DOHH2 (cell line): ENCODE data around the gene SPCS1.

Source experiments
- H3F3A ChIP-seq: fragments of 200-600 bp; sonication (generic), shearing (Covaris generic); 2 replicates; pipeline ENCODE4 v1.6.0; 2016; ENCODE audit warnings: antibody characterized with exemption, mild to moderate bottlenecking; ENCODE audit not compliant: control insufficient read depth, insufficient read depth
- H3K27ac ChIP-seq: fragments of 200-600 bp; sonication (generic); 2 replicates; pipeline ENCODE4 v1.5.1; 2014; ENCODE audit warnings: low read depth, mild to moderate bottlenecking, low read length, moderate library complexity
- H3K27me3 ChIP-seq: fragments of 200-600 bp; sonication (generic); 2 replicates; pipeline ENCODE4 v1.6.1; 2014; ENCODE audit warnings: mild to moderate bottlenecking, low read length, mixed read lengths; ENCODE audit not compliant: control insufficient read depth
- H3K36me3 ChIP-seq: fragments of 200-600 bp; sonication (generic); 2 replicates; pipeline ENCODE4 v1.6.1; 2014; ENCODE audit warnings: mild to moderate bottlenecking, low read length, moderate library complexity, mixed read lengths; ENCODE audit not compliant: control insufficient read depth
- H3K4me1 ChIP-seq: fragments of 200-600 bp; sonication (generic); 2 replicates; pipeline ENCODE4 v1.6.1; 2014; ENCODE audit warnings: mild to moderate bottlenecking, low read length, mixed read lengths; ENCODE audit not compliant: control insufficient read depth
- H3K4me2 ChIP-seq: fragments of 200-600 bp; sonication (generic); 2 replicates; pipeline ENCODE4 v1.6.0; 2014; ENCODE audit warnings: mild to moderate bottlenecking, low read length, moderate library complexity
- H3K4me3 ChIP-seq: fragments of 200-600 bp; sonication (generic); 2 replicates; pipeline ENCODE4 v1.5.1; 2014; ENCODE audit warnings: mild to moderate bottlenecking, low read length, mixed read lengths
- H3K79me2 ChIP-seq: fragments of 200-600 bp; sonication (generic); 2 replicates; pipeline ENCODE4 v1.6.1; 2014; ENCODE audit warnings: mild to moderate bottlenecking, low read length, mixed read lengths; ENCODE audit not compliant: control insufficient read depth
- H3K9me2 ChIP-seq: fragments of 200-600 bp; sonication (generic); replicated peaks from 2 replicates; pipeline ENCODE4 v1.6.1; 2014; ENCODE audit warnings: mild to moderate bottlenecking, low read length, mixed read lengths; ENCODE audit not compliant: control insufficient read depth
- H3K9me3 ChIP-seq: fragments of 200-600 bp; sonication (generic); 2 replicates; pipeline ENCODE4 v1.6.1; 2014; ENCODE audit warnings: antibody characterized with exemption, low read length, mixed read lengths; ENCODE audit not compliant: control insufficient read depth, insufficient read depth
- H4K20me1 ChIP-seq: fragments of 200-600 bp; sonication (generic); 2 replicates; pipeline ENCODE4 v1.6.0; 2014; ENCODE audit warnings: low read depth, mild to moderate bottlenecking, antibody characterized with exemption, low read length, moderate library complexity; ENCODE audit not compliant: control insufficient read depth, insufficient read depth
- EZH2phosphoT487 ChIP-seq: fragments of 200-600 bp; sonication (generic); IDR thresholded peaks from 2 replicates; pipeline ENCODE4 v1.6.1; 2017; ENCODE audit warnings: borderline replicate concordance, mild to moderate bottlenecking, antibody characterized with exemption, low read length, moderate library complexity, mixed read lengths
- TF ChIP-seq, protein P1 (sequence below): fragments of 200-600 bp; sonication (generic); IDR thresholded peaks from one replicate; pipeline ENCODE4 v1.5.1; 2014; ENCODE audit warnings: antibody characterized with exemption, mild to moderate bottlenecking, low read depth, low read length; ENCODE audit not compliant: poor library complexity, severe bottlenecking

The SPCS1 gene

DNA sequence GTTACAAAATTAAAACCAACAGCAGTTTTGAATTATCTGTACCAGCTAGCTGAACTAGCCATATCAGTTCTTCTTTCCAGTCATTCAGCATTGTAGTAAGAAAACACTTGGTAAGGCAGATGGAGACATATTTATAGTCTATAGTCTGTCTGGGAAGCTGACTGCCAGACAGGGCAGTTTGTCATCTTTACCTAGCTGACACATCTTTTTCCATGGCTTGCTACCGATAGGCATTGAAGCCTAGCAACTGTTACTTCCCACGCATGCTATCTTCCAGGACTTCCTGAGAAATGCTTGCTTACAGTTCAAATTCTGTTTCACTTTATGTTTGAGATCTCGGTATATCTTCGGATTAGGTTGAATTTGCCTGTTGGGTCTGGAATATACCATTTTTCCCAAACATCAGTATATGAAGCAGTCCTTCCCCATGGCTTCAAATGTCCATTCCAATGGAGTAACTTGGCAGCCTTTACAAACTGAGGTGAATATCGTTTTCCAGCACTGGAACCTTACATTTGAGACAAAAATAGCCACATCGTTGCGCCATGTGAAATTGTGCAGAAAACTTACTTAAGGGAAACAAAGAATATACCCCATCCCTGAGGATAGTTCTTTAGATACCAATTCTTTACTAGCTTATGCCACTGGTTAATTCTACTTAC lies 11.2 kb upstream of the SPCS1 start:
- Histone ChIP-seq H3K4me2 (no peak overlapping the region), H3K27ac (no peak overlapping the region), H3K9me2 (no peaks in the 10 kb centered on the region), H3K27me3 (no peaks in the 10 kb centered on the region), H3K79me2 (peaks cover 16% of the 10 kb centered on the region), H3K4me1 (peaks cover 22% of the 10 kb centered on the region), H4K20me1 (peaks cover 6% of the 10 kb centered on the region; the same call in 1 of the 2 replicates), H3K36me3 (peaks cover 86% of the 10 kb centered on the region), H3K9me3 (no peaks in the 10 kb centered on the region), H3F3A (peaks cover 83% of the 10 kb centered on the region), H3K4me3 (no peak overlapping the region)
- TF ChIP-seq EZH2phosphoT487, result no peak
- TF ChIP-seq, protein P1, sequence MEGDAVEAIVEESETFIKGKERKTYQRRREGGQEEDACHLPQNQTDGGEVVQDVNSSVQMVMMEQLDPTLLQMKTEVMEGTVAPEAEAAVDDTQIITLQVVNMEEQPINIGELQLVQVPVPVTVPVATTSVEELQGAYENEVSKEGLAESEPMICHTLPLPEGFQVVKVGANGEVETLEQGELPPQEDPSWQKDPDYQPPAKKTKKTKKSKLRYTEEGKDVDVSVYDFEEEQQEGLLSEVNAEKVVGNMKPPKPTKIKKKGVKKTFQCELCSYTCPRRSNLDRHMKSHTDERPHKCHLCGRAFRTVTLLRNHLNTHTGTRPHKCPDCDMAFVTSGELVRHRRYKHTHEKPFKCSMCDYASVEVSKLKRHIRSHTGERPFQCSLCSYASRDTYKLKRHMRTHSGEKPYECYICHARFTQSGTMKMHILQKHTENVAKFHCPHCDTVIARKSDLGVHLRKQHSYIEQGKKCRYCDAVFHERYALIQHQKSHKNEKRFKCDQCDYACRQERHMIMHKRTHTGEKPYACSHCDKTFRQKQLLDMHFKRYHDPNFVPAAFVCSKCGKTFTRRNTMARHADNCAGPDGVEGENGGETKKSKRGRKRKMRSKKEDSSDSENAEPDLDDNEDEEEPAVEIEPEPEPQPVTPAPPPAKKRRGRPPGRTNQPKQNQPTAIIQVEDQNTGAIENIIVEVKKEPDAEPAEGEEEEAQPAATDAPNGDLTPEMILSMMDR, result no peak

DNA sequence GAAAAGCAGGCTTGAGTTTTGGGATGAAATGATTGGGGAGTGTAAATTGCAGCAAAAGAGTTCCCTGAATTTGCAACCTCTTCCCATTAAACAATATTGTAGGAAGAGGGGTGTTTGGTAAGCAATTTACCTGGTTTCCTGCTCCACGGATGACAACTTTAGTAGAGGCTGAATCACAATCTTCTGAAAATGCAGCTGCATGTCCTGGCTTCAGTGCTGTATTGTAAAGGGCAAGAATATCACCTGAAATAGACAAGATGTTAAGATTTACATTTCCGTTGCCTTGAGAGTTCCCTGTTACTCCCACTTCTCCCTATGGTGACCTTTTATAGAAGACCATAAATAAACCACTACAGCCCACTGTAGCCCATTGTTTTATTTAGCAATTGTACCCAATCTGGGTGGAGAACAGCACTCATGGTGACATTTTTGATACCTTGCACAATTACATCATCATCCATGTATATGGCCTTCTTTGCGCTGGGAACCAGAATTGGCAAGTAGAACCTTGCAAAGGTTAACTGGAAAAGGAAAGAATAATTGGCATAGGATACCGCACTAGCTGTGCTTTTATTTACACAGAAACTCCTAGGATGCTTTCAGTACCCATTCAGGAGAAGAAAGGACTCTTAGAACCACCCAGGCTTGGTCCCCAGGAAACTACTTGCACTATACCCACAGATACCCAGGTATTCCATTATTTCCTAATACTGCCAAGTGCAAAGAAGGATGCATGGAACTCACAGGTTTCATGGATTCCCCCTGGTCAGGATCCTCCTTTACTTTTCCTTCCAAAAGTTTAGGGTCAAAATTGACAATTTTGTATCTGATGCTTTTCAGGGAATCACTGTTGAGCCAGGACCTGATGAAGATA lies 9.9 kb upstream of the SPCS1 start:
- Histone ChIP-seq H3K4me2 (no peak overlapping the region), H3K9me2 (no peaks in the 10 kb centered on the region), H3K4me3 (no peak overlapping the region), H3F3A (peaks cover 85% of the 10 kb centered on the region), H4K20me1 (peaks cover 6% of the 10 kb centered on the region; the same call in 1 of the 2 replicates), H3K27ac (peak overlapping the region; percentile 47; the same call in 1 of the 2 replicates), H3K4me1 (peaks cover 22% of the 10 kb centered on the region), H3K9me3 (no peaks in the 10 kb centered on the region), H3K36me3 (peaks cover 78% of the 10 kb centered on the region), H3K79me2 (peaks cover 9% of the 10 kb centered on the region), H3K27me3 (no peaks in the 10 kb centered on the region)
- TF ChIP-seq EZH2phosphoT487, result no peak

DNA sequence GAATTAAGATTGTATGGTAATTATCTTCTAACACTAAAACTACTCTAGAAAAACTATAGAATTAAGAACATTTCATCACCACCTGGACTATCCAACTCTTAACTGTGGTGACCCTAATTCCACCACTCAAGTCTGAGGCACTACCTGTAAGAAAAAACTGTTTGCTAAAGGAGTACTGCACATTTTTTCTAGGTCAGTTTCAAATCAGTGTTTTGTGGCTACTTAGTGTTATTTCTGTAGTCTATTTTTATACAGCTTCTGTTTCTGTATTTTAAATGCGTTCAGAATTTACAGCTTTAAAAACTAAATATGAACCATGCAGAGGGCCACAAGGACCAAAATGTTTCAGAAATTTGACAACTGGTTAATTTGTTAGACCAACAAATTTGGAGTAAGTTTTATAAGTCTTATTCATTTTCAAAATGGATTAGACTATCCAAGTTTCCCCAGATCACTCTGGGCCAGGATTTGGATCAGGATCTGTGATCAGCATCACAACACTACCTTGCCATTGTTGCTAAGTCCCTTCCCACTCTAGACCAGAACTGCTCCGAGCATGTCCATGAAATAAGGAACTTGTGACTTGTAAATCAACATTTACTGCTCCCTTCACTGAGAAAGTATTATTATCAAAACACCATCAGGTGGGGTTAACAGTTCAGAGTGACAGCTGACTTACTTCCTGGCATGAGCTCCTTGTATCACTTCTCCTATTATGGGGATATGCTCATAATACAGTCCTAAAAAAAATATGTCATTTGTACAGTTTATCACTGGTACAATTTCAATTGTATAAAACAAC lies 8.9 kb upstream of the SPCS1 start:
- Histone ChIP-seq H3K4me3 (no peak overlapping the region), H3K9me2 (no peaks in the 10 kb centered on the region), H3K36me3 (peaks cover 68% of the 10 kb centered on the region), H3K9me3 (no peaks in the 10 kb centered on the region), H3K79me2 (peaks cover 8% of the 10 kb centered on the region), H4K20me1 (peaks cover 6% of the 10 kb centered on the region; the same call in 1 of the 2 replicates), H3F3A (peaks cover 76% of the 10 kb centered on the region), H3K4me1 (peaks cover 22% of the 10 kb centered on the region), H3K4me2 (no peak overlapping the region), H3K27me3 (no peaks in the 10 kb centered on the region), H3K27ac (peak overlapping the region; percentile 47)
- no peak for TF ChIP-seq EZH2phosphoT487
- TF ChIP-seq, protein P1, result no peak
